Neutrophil (primary cell): ENCODE measurements around the gene TMEM106A.
A peak's percentile ranks its signal among the peaks of the same experiment; 100 is the strongest.
"Not testable (repeated sequence)": the region's sequence is repeated elsewhere in the genome, so short reads cannot be mapped to it uniquely, and the experiment has no call there.

Experiments
- H3K27ac ChIP-seq: fragments of 200-600 bp; sonication (generic); 2 replicates; pipeline ENCODE4 v1.5.1; 2016; ENCODE audit warnings: mild to moderate bottlenecking, moderate library complexity
- H3K27me3 ChIP-seq: fragments of 200-600 bp; sonication (generic); 2 replicates; pipeline ENCODE4 v1.6.0; 2016; ENCODE audit warnings: mild to moderate bottlenecking
- H3K36me3 ChIP-seq: fragments of 200-600 bp; sonication (generic); 2 replicates; pipeline ENCODE4 v1.5.1; 2017
- H3K4me1 ChIP-seq, 2 experiments: fragments of 200-600 bp in 1 of 2; sonication (generic) in 1 of 2; 1 replicate in 1 of 2; 2 replicates in 1 of 2; pipeline versions ENCODE4 v1.5.1 to v1.6.1; 2013 to 2016; ENCODE audit warnings: low read depth in 1 of 2, low read length in 1 of 2, mild to moderate bottlenecking in 1 of 2, moderate library complexity in 1 of 2; ENCODE audit not compliant: control insufficient read depth in 1 of 2, insufficient read depth in 1 of 2
- H3K4me3 ChIP-seq, 2 experiments: fragments of 200-600 bp in 1 of 2; sonication (generic) in 1 of 2; 1 replicate in 1 of 2; 2 replicates in 1 of 2; pipeline ENCODE4 v1.5.1; 2013 to 2016; ENCODE audit warnings: low read depth in 1 of 2, low read length in 1 of 2, mild to moderate bottlenecking in 1 of 2, moderate library complexity in 1 of 2
- H3K9me3 ChIP-seq: fragments of 200-600 bp; sonication (generic); 2 replicates; pipeline ENCODE4 v1.5.1; 2016
- TF ChIP-seq, protein P1 (sequence below): fragments of 200-600 bp; sonication (generic); IDR thresholded peaks from 2 replicates; pipeline ENCODE4 v1.5.1; 2016; ENCODE audit warnings: antibody characterized with exemption

The TMEM106A gene, protein sequence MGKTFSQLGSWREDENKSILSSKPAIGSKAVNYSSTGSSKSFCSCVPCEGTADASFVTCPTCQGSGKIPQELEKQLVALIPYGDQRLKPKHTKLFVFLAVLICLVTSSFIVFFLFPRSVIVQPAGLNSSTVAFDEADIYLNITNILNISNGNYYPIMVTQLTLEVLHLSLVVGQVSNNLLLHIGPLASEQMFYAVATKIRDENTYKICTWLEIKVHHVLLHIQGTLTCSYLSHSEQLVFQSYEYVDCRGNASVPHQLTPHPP

DNA sequence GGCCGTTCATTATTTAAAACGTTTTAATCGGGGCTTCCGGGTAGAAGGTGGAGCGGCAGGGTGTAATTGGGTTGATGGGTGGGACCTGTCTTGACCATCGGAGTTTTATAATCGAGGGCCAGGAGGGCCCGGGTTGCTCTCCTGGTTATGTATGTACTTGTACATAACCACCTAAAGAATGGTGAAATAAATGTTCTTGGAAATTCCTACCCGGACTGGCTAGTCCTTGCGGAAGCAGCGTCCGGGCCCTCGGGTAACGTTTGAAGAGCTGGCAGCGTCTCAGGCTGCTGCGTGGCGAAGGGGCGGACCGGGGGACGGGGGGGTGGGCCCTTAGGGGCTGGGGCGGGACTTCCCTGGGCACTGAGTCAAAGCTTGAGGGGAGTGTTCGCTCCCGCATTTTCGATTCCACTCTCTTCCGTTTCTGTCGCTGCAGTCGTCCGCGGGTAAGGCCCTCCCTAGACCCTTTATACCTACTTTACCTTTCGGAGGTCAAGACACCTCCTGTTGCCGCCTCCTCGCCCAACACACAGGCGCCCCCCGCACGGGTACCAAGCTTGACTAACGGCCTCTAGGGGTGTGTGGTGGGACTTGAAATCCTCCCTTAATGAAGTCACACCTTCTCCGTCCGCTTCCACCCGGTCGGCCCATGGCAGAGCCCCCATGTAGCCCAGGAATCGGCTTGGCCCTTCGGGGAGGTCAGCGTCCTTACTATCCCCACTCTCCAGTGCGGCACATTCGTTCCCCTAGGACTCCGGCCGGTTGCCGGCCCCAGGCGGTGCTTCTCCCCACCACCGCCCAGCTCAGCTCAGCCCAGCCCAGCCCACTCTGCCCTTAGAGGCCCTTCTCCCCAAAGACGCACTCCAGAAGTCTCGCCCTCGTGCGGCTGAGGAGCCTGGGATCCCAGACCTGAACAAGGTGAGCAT, at the start of gene TMEM106A:
TMEM106A (plus strand) TSS at position 396 of the 923 bp plus-strand sequence. CDS start 1,167 bp downstream, outside the sequence.
- Histone ChIP-seq H3K4me3 (peak within 1 kb of the TSS; percentile 22 to 47), H3K36me3 (peaks cover 84% of the 10 kb centered on the region), H3K4me1 (peaks cover 25 to 26% of the 10 kb centered on the region in 2 experiments), H3K27ac (peak within 1 kb of the TSS; percentile 69), H3K9me3 (no peaks in the 10 kb centered on the region), H3K27me3 (no peaks in the 10 kb centered on the region)
- TF ChIP-seq, protein P1, sequence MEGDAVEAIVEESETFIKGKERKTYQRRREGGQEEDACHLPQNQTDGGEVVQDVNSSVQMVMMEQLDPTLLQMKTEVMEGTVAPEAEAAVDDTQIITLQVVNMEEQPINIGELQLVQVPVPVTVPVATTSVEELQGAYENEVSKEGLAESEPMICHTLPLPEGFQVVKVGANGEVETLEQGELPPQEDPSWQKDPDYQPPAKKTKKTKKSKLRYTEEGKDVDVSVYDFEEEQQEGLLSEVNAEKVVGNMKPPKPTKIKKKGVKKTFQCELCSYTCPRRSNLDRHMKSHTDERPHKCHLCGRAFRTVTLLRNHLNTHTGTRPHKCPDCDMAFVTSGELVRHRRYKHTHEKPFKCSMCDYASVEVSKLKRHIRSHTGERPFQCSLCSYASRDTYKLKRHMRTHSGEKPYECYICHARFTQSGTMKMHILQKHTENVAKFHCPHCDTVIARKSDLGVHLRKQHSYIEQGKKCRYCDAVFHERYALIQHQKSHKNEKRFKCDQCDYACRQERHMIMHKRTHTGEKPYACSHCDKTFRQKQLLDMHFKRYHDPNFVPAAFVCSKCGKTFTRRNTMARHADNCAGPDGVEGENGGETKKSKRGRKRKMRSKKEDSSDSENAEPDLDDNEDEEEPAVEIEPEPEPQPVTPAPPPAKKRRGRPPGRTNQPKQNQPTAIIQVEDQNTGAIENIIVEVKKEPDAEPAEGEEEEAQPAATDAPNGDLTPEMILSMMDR: no peak

DNA sequence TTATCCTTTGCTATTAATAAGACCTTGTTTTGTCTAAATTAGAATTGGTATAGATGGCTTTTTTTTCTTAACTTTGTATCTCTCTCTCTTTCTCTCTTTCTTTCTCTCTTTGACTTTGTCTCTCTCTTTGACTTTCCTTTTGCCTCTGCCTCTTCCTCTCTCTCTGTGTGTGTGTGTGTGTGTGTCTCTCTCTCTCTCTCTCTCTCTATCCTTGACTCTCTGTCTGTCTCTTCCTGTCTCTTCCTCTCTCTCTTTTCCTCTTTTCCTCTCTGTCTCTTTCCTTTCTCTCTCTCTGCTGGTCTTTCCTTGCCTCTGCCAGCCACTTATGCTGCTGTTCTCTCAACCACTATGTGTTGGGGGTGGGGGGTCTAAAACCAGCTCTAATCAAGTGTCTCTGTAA, 45.7 kb upstream of the TMEM106A start:
- H3K27me3 ChIP-seq, H3K4me3 ChIP-seq, H3K9me3 ChIP-seq, H3K27ac ChIP-seq: not testable (repeated sequence)
- peaks cover 15% of the 10 kb centered on the region for H3K36me3 ChIP-seq
- peaks cover 18% of the 10 kb centered on the region in 2 experiments for H3K4me1 ChIP-seq

DNA sequence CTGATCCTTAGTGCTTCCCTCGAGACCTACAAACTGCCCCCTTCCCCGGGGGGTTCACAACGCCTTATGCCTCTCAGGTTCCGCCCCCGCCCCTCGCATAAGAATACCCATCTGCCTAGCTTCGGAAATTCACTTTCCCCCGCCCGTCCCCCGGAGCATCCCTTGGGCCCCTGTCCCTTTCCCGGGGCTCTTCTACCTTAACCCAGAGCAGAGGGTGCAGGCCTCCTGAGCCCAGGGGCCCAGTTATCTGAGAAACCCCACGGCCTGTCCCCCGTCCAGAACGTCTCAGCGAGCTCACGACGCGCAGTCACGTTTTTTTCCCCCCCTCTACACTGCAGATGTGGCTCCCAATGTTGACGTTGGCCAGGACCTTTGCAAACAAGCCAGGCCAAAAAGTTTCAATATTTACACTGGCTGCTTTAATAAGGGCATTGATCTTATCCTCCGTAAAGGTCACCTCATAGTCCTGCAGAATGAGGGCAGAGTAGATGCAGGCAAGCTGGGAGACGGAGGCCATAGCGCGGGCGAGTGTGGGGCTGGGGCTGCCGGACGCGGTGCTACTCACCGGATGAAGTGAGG, 42.0 kb upstream of the TMEM106A start:
- Histone ChIP-seq H3K27me3 (no peaks in the 10 kb centered on the region), H3K27ac (peak overlapping the region; percentile 95), H3K4me3 (peak overlapping the region; percentile 75 to 86), H3K4me1 (peaks cover 41 to 44% of the 10 kb centered on the region in 2 experiments), H3K36me3 (peaks cover 3% of the 10 kb centered on the region), H3K9me3 (no peaks in the 10 kb centered on the region)
- TF ChIP-seq, protein P1: no peak

DNA sequence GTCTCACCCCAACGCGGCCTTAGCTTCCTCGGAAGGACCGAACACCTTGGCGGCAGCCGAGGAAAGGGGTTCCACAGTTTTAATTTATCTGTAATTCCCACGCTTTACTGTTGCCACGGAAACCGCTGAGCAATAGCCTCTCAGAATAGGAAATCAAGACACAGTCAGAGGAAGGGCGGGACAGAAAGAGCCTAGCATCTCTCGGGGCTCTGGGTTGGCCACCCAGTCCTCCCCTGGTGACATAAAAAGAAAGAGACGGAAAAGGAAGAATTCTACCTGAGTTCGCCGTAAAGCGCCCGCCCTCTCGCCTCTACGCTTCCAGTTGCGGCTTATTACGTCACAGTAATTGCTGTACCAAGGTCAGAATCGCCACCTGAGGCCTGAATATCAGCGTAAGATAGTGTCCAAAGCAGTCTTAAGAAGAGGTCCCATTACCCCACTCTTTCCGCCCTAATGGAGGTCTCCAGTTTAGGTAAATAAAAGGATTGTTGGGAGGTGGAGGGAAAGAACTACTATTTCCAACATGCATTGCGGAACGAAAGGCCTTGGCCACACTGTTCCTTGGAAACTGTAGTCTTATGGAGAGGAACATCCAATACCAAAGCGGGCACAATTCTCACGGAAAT, 41.4 kb upstream of the TMEM106A start:
- Histone ChIP-seq H3K9me3 (no peaks in the 10 kb centered on the region), H3K27ac (peak overlapping the region; percentile 95), H3K36me3 (peaks cover 3% of the 10 kb centered on the region), H3K4me1 (peaks cover 41 to 44% of the 10 kb centered on the region in 2 experiments), H3K27me3 (no peaks in the 10 kb centered on the region), H3K4me3 (peak overlapping the region; percentile 75 to 86)
- TF ChIP-seq, protein P1: peak; percentile 21

DNA sequence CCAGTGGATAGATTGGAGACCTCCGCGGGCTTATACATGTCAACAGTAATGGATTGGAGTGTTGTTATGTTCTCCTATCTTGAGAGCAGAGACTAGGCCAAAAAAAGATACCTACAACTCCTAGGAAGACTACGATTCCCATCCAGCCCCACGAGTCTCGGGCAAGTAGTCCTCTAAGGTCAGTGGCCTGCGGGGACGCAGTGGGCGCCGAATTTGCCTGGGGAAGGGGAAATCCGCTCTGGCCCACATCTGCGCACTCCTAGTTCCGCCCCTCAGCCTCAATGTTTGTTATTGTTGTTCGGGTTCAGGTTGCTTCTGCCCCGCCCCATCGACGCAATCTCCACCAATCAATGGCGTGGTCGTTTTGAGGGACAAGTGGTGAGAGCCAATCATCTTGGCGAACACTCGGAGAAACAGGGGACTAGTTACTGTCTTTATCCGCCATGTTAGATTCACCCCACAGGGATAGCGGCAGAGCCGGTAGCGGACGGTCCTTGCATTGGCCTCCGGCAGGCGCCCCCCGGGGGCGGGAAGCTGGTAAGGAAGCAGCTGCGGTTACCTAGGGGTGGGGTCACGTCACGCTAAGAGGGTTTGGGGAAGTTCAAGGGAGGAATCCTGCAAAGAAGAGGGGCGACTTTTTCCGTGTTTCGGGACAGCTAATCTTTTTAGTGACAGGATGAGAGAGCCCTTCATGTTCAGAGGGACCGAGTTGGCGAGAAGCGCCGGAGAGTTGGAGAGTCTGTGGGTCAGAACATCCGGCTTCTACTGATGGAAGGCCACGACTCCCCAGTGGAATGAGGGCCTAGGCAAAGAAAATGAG, 40.7 kb upstream of the TMEM106A start, which contains the start of gene NBR1:
NBR1 (plus strand) TSS at position 449 of the 820 bp plus-strand sequence. CDS start 4,586 bp downstream, outside the sequence.
- peak within 1 kb of the TSS; percentile 75 to 86 for H3K4me3 ChIP-seq
- H3K36me3 ChIP-seq: peaks cover 8% of the 10 kb centered on the region
- TF ChIP-seq, protein P1: peak; percentile 52
- H3K27me3 ChIP-seq: no peaks in the 10 kb centered on the region
- H3K9me3 ChIP-seq: no peaks in the 10 kb centered on the region
- H3K27ac ChIP-seq: peak within 1 kb of the TSS; percentile 95
- peaks cover 41 to 44% of the 10 kb centered on the region in 2 experiments for H3K4me1 ChIP-seq
